HG02943 (cell line): Measurements from ENCODE around the gene STK33.

Experiments used
- ATAC-seq: cut with Tn5 transposase; IDR thresholded peaks from one replicate; pipeline ENCODE4 v1.9.1; 2021; ENCODE audit warnings: mild to moderate bottlenecking, low read depth, moderate library complexity; ENCODE audit not compliant: unreplicated experiment

The STK33 gene

DNA sequence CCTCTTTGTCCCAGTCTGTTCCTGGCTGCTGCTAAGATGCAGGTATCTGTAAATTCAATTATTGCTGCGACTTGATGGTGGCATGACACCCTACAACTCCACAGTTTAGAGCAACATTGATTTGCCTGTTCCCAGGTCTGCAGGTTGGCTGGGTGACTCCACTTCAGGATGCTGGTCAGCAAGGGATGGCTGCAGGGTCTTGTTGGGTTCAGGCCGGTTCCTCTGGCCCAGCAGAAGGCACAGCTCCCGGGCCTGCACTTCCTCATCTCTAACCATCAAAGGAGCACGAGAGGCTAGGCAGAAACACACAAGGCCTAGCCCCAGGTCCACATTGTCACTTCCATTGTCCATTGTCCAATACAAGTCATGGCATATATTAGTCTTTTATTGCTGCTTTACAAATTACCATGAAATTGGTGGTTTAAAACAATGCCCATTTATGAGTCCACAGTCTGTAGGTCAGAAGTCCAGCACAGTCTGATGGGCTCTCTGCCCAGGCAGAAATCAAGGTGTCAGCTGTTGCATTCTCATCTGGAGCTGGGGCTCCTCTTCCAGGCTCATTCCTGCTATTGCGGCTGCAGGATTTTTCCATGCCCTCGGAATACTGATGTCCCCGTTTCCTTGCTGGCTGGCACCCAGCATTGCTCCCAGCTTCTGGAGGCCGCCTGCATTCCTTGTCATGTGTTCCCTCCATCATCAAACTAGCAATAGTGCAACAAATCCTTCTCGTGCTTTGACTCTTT lies 233.8 kb downstream of the STK33 start:
- ATAC-seq: no peak

DNA sequence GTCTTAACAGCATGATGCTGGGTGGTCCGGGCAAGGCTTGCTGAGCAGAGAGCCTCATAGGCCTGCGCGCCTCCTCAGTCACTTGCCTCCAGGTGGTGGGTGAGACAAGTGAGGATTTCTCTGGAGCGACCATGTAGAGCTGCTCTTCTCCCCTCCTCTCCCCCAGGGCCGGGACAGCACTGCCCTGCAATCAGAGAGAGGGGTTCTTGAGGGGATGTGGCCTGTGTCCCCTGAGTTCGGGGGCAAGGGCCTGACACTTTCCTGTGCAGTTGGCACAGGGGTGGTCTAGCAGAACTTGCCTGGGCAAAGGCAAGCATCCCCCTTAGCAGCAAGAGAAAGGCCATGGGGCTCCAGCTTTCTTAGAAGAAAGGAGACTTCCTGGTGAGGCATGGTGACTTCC lies 234.5 kb downstream of the STK33 start:
- no peak for ATAC-seq

DNA sequence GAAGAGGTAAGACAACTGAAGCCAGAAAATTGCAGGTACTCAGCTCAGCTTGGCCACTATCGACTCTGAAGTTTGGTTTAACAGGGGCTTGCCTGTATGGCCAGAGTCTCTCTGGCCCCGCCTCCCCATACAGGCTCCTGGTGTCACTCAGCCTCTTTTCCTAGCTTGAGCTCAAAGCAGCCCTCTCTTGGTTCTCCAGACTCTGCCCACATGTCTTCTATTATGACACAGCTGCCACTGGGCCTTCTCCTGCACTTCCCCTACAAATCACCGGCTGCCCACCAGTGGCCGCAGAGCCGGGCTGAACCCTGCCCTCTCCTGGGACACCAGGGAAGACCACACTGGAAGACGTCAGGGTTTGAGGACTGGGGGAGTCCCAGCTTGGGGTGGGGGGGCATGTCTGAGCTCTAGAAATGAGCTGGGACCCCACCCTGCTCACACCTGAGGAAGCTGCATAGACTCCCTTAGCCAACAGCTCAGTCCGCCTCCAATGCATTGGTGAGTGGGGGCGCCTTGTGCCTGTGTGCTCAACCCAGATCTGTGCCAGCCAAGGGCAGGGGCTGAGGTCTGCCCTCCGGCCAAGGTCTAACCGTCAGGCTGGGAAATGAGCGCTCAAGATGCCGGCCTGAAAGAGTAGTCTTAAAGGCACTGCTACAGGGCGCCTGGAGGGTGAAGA lies 236.0 kb downstream of the STK33 start:
- ATAC-seq: no peak

DNA sequence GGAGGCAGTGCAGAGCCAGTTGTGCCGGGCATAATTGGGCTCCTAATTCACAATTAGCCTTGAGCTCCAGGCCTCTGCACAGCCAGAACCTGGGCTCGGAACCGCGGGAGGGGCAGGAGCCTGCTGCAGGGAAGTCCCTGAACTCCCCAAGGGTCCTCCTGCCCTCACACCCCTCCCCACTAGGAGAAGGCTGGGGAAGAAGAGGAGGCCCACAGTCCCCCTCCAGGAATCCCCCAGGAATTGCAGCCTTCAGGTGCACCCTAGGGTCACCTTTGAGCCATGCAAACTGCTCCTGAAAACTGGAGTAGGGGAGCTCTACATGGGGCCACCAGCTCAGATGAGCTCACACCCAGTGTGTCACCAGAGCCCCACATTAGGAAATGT lies 236.5 kb downstream of the STK33 start:
- no peak for ATAC-seq

DNA sequence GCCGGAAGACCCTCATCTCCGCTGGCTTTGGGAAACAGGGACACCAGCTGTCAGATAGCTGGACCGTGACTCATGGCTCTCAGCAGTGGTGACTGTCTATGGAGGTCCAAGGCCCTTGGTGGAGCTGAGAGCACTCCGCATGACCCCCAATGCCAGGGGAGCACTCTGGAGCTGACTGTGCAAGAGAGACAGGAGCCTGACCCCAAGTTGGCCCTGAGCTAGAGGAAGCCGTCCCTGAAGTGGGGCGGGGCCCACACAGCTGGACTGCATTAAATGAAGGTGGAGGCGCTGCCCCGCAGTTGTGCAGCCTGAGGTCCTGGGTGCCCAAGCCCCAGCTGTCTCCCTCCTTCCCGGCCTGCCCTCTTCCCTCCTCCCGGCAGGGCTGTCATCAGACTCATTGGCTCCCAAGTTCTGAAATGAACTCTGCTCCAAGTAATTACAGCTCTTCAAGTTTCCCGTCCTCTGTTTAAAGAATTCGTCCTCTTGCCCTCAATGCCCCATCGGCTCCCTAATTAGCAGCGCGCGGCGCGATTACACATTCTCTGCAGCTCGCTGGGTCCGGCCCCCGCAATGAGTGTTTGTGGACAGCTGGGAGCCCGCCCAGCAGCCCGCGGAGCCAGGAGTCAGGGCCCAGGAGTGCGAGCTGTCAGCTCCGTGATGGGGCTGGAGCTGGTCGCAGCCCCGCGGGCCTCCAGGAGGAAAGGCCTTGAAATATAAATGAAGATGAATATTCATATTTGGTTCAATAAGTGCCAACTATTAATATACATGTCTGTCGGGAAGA lies 237.1 kb downstream of the STK33 start:
- ATAC-seq: no peak

DNA sequence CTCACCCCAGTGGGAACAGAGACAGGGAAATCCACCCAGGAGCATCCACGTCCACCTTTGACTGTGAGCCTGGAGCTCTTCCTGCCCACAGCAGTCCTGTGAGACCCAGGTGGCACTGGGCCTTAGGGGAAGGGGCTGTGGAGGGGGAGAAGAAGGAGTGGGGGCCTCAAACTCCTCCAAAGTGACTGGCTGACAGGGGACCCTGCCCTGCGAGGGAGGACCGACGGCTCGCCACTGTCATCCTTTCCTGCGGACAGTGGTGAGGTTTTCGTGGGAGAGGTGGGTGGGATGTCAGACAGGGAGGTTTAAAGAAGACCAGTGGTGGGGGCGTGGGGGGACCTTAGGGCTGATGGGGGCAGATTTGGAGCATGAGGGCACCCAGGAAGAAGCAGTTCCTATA lies 237.8 kb downstream of the STK33 start:
- ATAC-seq: no peak

DNA sequence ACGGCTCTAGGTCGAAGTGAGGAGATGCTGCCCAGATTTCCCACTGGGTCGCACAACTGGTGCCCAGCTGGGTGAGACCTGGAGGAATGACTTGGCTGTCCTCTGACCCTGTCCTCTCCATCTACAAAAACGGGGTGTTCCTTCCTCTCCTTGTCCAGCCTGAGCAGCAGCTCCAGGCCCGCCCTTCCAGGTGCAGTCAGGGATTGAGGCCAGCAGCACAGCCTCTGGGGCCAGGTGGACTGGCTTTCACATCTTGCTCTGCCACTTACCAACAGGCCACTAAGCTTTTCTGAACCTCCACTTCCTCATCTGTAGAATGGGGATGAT lies 238.6 kb downstream of the STK33 start:
- no peak for ATAC-seq

DNA sequence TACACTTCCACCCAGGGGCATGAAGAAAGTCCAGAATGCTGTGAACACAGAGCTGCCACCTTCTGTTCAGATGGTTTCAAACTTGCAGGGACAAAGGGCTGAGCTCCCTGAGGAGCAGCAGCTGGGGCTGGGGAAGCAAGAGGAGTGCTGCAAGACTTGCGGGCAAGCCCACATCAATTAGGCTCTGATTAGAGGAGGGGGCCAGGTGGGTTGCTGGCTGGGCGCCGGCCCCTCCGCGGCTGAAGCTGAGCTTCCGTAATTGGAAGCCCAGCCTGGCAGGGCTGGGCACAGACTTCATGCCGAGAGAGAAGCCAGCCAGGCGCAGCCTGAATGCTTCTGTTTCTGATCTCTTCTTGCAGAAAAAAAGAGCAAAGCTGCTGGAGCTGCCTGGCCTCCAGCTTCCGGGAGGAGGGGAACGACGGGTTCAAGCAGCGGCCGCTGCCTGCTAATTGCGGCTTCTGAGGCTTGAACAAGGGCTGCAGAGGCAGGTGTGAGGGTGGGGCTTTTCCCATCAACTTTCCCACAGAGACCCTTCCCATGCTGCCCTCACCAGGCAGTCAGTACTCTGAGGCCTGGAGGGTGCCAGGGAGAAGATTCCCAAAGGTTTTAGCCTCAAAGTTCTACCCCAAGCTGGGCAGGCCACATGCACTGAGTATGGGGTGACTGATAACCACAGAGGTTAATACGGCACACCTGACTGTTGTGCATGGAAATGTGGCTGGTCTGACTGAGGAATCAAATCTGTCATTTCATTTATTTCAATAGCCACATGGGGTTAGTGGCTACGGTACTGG lies 239.2 kb downstream of the STK33 start:
- ATAC-seq: no peak

DNA sequence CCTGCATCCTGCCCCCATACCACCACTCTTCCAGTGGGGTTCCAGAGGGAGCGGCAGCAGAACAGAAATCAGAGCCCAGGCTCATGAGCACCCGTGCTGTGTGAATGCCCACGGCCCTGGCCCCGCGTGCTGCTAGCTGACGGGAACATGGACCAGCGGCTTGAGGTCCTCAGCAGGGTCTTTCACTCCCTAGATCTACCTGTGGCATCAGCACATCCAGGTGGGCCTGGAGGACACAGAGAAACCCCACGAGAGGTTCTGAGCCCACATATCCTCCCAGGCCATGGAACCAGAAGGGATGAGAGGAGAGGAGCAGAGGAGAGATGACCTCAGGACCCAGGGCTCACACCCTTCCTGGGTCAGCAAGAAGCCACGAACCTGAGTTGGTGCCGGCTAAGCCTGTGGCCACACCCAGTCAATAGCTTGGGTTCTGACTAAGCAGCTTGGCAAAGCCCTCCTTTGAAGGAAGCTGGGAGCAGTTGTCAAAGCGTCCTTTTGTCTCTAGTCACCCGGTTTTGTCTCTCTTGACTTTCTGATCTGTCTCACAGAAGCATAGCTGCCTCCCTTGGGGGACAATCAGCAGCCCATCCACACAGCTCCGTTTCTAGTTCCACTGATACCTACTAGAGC lies 241.0 kb downstream of the STK33 start:
- ATAC-seq: no peak

DNA sequence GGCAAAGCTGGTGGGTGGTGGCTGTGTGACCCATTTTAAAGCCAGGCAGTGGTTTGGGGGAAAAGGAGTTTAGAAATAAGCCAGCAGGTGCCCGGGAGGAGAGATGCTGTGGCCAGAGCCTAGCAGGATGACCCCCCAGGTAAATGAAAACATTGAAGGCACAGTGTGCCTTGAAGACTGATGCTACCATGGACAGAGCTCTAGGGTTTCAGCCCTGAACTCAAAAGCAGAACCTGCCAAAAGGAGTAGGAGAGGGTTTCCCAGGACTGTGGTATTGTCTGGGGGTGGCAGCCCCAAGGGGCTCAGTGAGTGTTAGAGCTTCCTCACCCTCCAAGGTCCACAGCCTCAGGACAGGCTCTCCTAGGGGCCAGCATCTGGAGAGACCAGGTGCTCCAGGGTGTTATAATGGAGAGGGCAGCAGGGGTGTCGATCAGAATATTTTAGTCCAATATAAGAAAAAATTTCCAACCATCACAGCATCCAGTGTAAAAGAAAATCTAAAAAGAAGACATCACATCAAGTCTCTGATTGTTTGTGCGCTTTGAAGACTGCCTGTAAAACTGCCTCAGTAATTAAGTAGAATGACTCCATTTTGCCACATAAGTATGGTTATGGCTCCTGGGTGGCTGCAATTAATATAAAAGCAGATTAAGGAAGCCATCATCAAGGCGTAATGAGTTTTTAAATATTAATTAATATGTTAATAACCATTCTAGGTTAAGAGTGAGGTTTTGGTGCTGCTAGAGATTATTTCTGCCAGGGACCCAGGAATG lies 241.7 kb downstream of the STK33 start:
- ATAC-seq: no peak

DNA sequence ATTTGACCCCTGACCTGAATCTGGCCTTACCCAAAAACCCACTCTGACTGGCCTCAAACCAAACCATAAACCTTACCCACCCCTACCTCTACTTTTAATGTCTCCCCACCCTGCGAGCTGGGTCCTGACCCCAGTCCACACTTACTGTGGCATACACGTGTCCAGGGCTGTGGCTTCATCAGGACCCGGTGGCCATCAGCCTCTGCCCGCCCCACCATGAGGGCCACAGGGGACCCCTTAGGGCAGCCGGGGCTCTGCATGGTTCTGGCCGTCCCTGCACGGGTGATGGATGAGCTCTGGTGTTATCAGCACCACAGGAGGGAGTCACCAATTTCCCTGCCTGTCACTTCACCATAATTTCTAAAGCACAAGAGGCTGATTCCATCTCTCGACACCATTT lies 242.8 kb downstream of the STK33 start:
- no peak for ATAC-seq

DNA sequence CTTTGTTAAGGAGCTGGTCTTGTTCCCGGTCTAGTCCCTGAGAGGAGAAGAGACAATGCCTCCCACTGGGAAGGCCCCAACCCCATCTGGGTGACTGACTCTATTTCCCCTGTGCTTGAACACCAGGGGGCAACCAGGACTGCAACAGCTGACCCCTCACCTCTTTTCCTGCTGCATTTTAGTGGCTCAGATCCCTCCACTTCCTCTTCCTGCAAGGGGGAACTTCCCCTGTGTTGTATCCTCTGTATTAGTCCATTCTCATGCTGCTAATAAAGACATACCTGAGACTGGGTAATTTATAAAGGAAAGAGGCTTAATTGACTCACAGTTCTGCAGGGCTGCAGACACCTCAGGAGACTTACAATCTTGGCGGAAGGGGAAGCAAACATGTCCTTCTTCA lies 246.1 kb downstream of the STK33 start:
- no peak for ATAC-seq

DNA sequence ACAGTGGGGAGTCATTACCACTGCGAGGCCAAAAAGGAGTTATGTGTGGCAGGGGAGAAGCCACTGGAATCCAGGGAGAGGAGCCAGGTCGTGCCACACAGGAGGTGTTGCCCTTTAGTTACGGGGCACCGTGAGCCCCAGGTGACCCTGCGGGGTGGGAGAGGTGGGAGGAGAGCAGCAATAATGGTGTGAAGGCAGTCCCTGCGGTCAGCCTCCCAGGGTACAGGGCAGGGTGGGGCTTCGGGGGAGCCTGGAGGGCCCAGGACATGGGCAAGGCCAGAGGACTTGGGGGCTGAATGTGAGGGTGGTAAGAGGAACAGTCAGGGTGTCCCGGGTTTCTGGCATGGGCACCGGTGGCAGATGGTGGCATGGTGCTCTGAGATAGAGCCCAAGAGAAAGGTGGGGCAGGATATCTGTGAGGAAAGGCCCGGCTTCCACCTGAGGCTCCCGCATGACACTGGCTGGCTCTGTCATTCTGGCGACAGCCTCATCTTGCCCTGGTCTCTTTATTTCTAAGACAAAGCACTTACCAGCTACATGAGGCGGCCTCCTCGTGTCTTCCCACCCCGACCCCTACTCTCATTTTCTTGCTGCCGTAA lies 247.8 kb downstream of the STK33 start:
- ATAC-seq: no peak

DNA sequence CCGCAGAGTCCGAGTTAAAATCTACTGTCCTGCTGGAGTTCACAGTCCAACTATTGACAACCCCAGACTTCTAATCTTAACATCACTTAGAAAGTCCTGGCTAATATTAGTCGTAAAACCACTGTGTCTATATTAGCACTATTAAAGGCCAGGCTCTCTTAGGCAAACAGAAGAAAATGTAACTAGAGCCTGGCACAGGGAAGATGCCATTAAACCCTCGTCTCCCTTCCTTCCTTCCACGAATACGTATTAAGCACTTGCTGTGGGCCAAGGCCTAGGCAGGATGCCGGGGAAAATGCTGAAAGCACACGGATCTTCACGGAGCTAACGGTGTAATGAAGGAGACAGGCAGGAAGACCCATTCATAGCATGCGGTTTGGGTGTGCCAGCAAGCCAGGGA lies 248.8 kb downstream of the STK33 start:
- ATAC-seq: no peak

DNA sequence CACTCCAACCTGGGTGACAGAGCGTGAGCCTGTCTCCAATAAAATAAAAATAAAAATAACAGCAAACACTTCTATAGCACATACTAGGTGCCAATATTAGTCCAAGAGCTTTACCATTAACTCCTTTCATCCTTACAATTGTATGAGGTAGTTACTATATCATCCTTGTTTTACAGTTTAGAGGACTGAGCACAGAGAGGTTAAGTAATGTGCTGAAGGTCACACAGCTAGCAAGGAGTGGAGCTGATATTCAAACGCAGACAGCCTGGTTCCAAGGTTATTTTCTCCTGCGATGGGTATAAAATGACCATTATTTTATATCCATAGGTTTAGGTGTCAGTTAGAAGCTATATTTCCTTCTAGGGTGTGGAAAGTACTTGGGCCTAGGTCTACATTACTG lies 249.7 kb downstream of the STK33 start:
- no peak for ATAC-seq

DNA sequence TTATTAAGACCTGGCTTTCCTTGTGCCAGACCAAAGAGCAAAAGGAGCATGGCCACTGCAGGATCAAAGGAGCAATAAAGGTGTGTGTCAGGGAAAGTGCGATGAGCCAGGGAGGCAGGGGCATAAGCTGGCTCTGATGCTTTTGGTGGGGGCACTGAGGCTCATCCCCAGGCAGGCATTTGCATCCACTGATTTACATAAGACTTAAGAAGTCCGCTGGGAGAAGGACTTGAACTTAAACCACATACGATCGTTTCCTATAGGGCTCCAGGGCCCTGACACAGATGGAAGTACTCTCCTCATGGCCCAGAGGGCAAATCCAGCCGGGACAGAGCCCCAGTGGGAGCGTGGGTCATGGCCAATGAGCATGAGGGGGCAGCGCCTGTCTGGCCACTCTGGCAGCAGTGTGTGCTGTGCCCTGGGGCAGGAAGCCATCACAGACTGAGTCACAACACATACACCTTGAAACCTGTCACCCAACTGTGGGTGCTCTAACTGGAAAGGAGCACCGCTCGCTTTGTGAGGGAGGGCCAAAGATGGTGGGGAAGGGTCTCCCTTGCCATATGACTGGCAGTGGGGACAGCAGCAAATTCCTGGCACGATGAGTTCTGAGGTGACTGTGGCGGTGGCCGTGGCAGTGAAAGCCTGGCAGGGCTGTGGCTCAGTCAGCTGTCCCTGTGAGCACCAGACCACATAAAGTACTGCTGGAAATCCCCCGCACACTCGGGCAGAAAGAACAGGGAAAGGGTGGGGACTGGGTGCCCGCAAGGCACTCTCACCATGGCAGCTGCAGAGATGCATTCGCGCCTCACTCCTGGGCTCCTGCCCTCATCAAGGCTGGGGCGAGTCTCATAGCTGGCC lies 251.0 kb downstream of the STK33 start:
- peak; percentile 78 for ATAC-seq

DNA sequence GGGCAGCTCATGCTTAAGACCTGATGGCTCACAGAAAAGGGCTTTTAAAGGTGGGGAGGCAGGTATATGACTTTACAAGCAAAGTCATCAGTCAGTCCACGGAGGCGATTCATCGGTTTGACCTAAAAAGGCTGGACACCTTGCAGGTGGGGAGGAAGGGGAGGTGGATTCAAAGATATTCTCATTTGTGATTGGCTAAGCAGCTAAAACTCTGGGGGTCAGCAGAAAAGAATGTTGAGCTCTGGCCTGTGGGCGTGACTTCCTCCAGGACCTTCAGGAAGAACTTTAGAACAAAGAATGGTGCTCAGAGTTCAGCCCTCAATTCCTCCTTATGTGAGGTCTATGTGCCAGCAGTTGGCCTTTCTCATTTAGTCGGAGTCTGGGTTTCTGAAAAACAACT lies 252.0 kb downstream of the STK33 start:
- ATAC-seq: no peak
